GM12878 (cell line): ENCODE data around the gene ITPKA. TPM values are rescaled to one million over a fixed set of nuclear protein-coding genes. Genes with fewer than 3 reads are reported as not detected.

ENCODE experiments used
- ATAC-seq: fragments of 200-7000 bp; cut with Tn5 transposase; 3 replicates; pipeline ENCODE4 v1.9.1; 2020; ENCODE audit warnings: mild to moderate bottlenecking, moderate library complexity
- BruUV-seq: library from RNA; stranded (reverse); fragments of 400-500 nt; replicated peaks from 2 replicates; lab custom pipeline; 2021; lab: Mats Ljungman, UMichigan
- CTCF ChIA-PET: fragments of 300-600 bp; sonication (Branson Sonifier 250); formaldehyde crosslinking; extraction: SDS; loops from one replicate; lab custom pipeline; 2021; ENCODE audit warnings: inconsistent platforms; lab: Yijun Ruan, JAX
- POLR2A ChIA-PET: fragments of 350-600 bp; formaldehyde crosslinking; extraction: SDS; loops from one replicate; lab custom pipeline; 2021; ENCODE audit warnings: inconsistent platforms; lab: Charles Lee
- RAD21 ChIA-PET: fragments of 300-600 bp; sonication (Branson Sonifier 250); formaldehyde crosslinking; loops from one replicate; lab custom pipeline; 2023; ENCODE audit warnings: antibody characterized with exemption; ENCODE audit not compliant: unreplicated experiment; lab: Charles Lee
- SMC1A ChIA-PET: fragments of 300-600 bp; sonication (Branson Sonifier 250); formaldehyde crosslinking; loops from one replicate; lab custom pipeline; 2023; ENCODE audit not compliant: unreplicated experiment, uncharacterized antibody; lab: Charles Lee
- DNase-seq: peaks from one replicate; pipeline ENCODE4 v3.0.0-alpha.2; 2011; ENCODE audit warnings: low read depth, low spot score
- FAIRE-seq: peaks from 3 replicates; lab custom pipeline; 2011; peaks lifted over from hg19 to GRCh38; lab: Jason Lieb, UNC
- H2AFZ ChIP-seq: 2 replicates; pipeline ENCODE4 v1.6.0; 2011; ENCODE audit warnings: low read depth, low read length, control low read depth; ENCODE audit not compliant: control insufficient read depth
- H3K27ac ChIP-seq: 2 replicates; pipeline ENCODE4 v1.5.1; 2011; ENCODE audit warnings: control low read depth; ENCODE audit not compliant: control insufficient read depth, insufficient read depth
- H3K27me3 ChIP-seq, 2 experiments: replicated peaks in 1 of 2; 2 replicates each; pipeline versions ENCODE4 v1.6.0 to v1.6.1; 2011; ENCODE audit warnings: low read length in 1 of 2; ENCODE audit not compliant: control insufficient read depth in 2 of 2, insufficient read depth in 2 of 2
- H3K36me3 ChIP-seq, 2 experiments: 2 replicates each; pipeline ENCODE4 v1.5.1; 2011; ENCODE audit warnings: low read length in 1 of 2; ENCODE audit not compliant: control insufficient read depth in 2 of 2, insufficient read depth in 2 of 2
- H3K4me1 ChIP-seq: 2 replicates; pipeline ENCODE4 v1.6.1; 2011; ENCODE audit warnings: mild to moderate bottlenecking, low read length, moderate library complexity, mixed read lengths; ENCODE audit not compliant: control insufficient read depth, insufficient read depth
- H3K4me2 ChIP-seq: 2 replicates; pipeline ENCODE4 v1.6.0; 2011; ENCODE audit warnings: control low read depth; ENCODE audit not compliant: control insufficient read depth, insufficient read depth
- H3K4me3 ChIP-seq: fragments of 200-600 bp; sonication (generic); 2 replicates; pipeline ENCODE4 v1.5.1; 2016
- H3K79me2 ChIP-seq: 2 replicates; pipeline ENCODE4 v1.6.0; 2011; ENCODE audit warnings: low read length; ENCODE audit not compliant: control insufficient read depth, insufficient read depth
- H3K9ac ChIP-seq: 2 replicates; pipeline ENCODE4 v1.8.0; 2011; ENCODE audit warnings: low read length, control low read depth, mixed read lengths; ENCODE audit not compliant: control insufficient read depth, insufficient read depth
- H3K9me3 ChIP-seq: replicated peaks from 3 replicates; pipeline ENCODE4 v1.5.1; 2011; ENCODE audit warnings: mild to moderate bottlenecking, low read length; ENCODE audit not compliant: control insufficient read depth, insufficient read depth
- H4K20me1 ChIP-seq: 2 replicates; pipeline ENCODE4 v1.6.0; 2011; ENCODE audit not compliant: control insufficient read depth, insufficient read depth
- CBX3 ChIP-seq: fragments of 200-600 bp; sonication (generic); IDR thresholded peaks from 2 replicates; pipeline ENCODE4 v1.6.1; 2016; ENCODE audit warnings: low read depth, borderline replicate concordance
- CEBPB ChIP-seq, 2 experiments: fragments of 150-350 bp in 1 of 2; IDR thresholded peaks; 2 replicates each; pipeline ENCODE4 v1.6.1; 2012 to 2014; ENCODE audit warnings: low read depth in 2 of 2, low read length in 2 of 2, borderline replicate concordance in 1 of 2, inconsistent platforms in 1 of 2
- ESRRA ChIP-seq: IDR thresholded peaks from 2 replicates; pipeline ENCODE4 v1.6.1; 2012; ENCODE audit warnings: mild to moderate bottlenecking, low read length, improper control_type of control experiment
- FOS ChIP-seq: IDR thresholded peaks from 3 replicates; pipeline ENCODE4 v1.6.1; 2011; ENCODE audit warnings: borderline replicate concordance; ENCODE audit not compliant: insufficient read length; ENCODE audit errors: extremely low read depth
- IRF3 ChIP-seq: fragments of 450-650 bp; IDR thresholded peaks from 2 replicates; pipeline ENCODE4 v1.6.1; 2014; ENCODE audit warnings: mild to moderate bottlenecking
- IRF5 ChIP-seq: fragments of 450-650 bp; IDR thresholded peaks from 2 replicates; pipeline ENCODE4 v1.6.1; 2017; ENCODE audit warnings: borderline replicate concordance
- KDM1A ChIP-seq: fragments of 200-600 bp; sonication (generic); IDR thresholded peaks from 2 replicates; pipeline ENCODE4 v1.6.1; 2016; ENCODE audit warnings: borderline replicate concordance
- MAX ChIP-seq: IDR thresholded peaks from 2 replicates; pipeline ENCODE4 v1.6.1; 2012; ENCODE audit warnings: low read depth, low read length, improper control_type of control experiment
- NR2F1 ChIP-seq: fragments of 450-650 bp; conservative IDR thresholded peaks from 2 replicates; pipeline ENCODE4 v1.6.1; 2017; ENCODE audit warnings: mild to moderate bottlenecking
- PML ChIP-seq: IDR thresholded peaks from 2 replicates; pipeline ENCODE4 v1.6.1; 2012; ENCODE audit warnings: low read length, inconsistent platforms
- POU2F2 ChIP-seq: IDR thresholded peaks from 3 replicates; pipeline ENCODE4 v1.6.1; 2011; ENCODE audit warnings: low read depth, mild to moderate bottlenecking, low read length, borderline replicate concordance
- PRDM15 ChIP-seq: fragments of 450-650 bp; formaldehyde crosslinking; IDR thresholded peaks from 2 replicates; pipeline ENCODE4 v1.4.0; 2020; ENCODE audit warnings: mild to moderate bottlenecking, moderate library complexity
- SMAD5 ChIP-seq: IDR thresholded peaks from 2 replicates; pipeline ENCODE4 v1.6.1; 2016; ENCODE audit warnings: antibody characterized with exemption, low read depth
- WRNIP1 ChIP-seq: IDR thresholded peaks from 2 replicates; pipeline ENCODE4 v1.6.1; 2011; ENCODE audit warnings: low read depth, low read length, improper control_type of control experiment, borderline replicate concordance
- ZNF24 ChIP-seq: fragments of 450-650 bp; IDR thresholded peaks from 2 replicates; pipeline ENCODE4 v1.6.1; 2017; ENCODE audit warnings: antibody characterized with exemption, mild to moderate bottlenecking
- WGBS: methylation state at CpG from one replicate; pipeline ENCODE4 v1.1.6; 2016; ENCODE audit warnings: low lambda C conversion rate; ENCODE audit not compliant: insufficient replicate concordance, insufficient coverage; ENCODE audit errors: missing lambda C conversion rate; 5-methylcytosine and 5-hydroxymethylcytosine counted together
- in situ Hi-C: fragments of 300-500 bp; cut with MboI; formaldehyde crosslinking; loops from 9 replicates; pipeline ENCODE4 v1.14.3; 2018; ENCODE audit warnings: mixed read lengths
- intact Hi-C: fragments of 100-400 bp; cut with micrococcal nuclease; formaldehyde crosslinking; loops from one replicate; pipeline ENCODE4 v1.14.2; 2022; ENCODE audit not compliant: unreplicated experiment
- polyA plus RNA-seq, 11 experiments: library from polyadenylated mRNA; depleted of rRNA in 4 of 11; unstranded in 6 of 11; stranded (reverse) in 5 of 11; fragments of >200 nt; fragmentation: Nextera tagmentation in 4 of 11; fragmentation: Illumina TruSeq in 1 of 11; extraction: Ambion mirVana in 4 of 11; extraction: Trizol in 1 of 11; gene quantifications; 1 replicate in 1 of 11; 2 replicates in 10 of 11; pipeline versions ENCODE4 v1.2.1 to v1.2.3, GENCODE V29; 2011 to 2016; ENCODE audit warnings: inconsistent platforms in 2 of 11, missing spikeins in 2 of 11, low read depth in 1 of 11
- total RNA-seq, 4 experiments: library from RNA; depleted of rRNA in 3 of 4; stranded (reverse); fragments of >200 nt in 3 of 4; fragmentation: Illumina TruSeq in 1 of 4; extraction: Trizol in 1 of 4; gene quantifications; 2 replicates each; pipeline versions ENCODE4 v1.2.1 to v1.2.3, GENCODE V29; 2013 to 2021

ITPKA gene
- total and polyA plus RNA-seq, 10 of the 15 experiments (the other 5 are each of a cell fraction or from before 2014, with no cell fraction given), result 0.04 to 1.5 (median 0.49) TPM; not detected in 1

- Histone ChIP-seq H3K4me2 (no peak overlapping the region), H4K20me1 (no peaks in the 10 kb centered on the region), H3K4me3 (no peak overlapping the region), H3K36me3 (no peaks in the 10 kb centered on the region; a peak in 1 of 4 replicates), H3K4me1 (peaks cover 26% of the 10 kb centered on the region), H2AFZ (no peak overlapping the region), H3K27me3 (no peaks in the 10 kb centered on the region), H3K9me3 (no peaks in the 10 kb centered on the region), H3K27ac (no peak overlapping the region), H3K9ac (no peak overlapping the region), H3K79me2 (no peaks in the 10 kb centered on the region)
- TF ChIP-seq SMAD5 (no peak), NR2F1 (no peak), IRF5 (no peak), ESRRA (no peak), KDM1A (no peak), POU2F2 (no peak), PML (no peak), WRNIP1 (no peak), FOS (no peak), ZNF24 (no peak), IRF3 (no peak), CBX3 (no peak), CEBPB (IDR thresholded peaks at IDR 0.05; ENCODE audit: borderline replicate concordance in 1 of 2, low read depth in 2 of 2, low read length in 2 of 2) (no peak), MAX (no peak), PRDM15 (CRISPR knock-in tag) (no peak)
- ATAC-seq (no peak), FAIRE-seq (no peak), DNase-seq (no peak)
- in situ Hi-C loops, result no loop called here
- ChIA-PET POLR2A (no interaction called here), SMC1A (no interaction called here), CTCF (no interaction called here), RAD21 (no interaction called here)
- intact Hi-C loops, result no loop called here
- BruUV-seq, result no TSS peak
- 83% methylated on average over 9 of the region's 9 CpGs for WGBS
Observed at GRCh38 chr15:41487381-41487780, 6.3 kb upstream of the ITPKA start.
